Activated CD4-positive, alpha-beta T cell treated with anti-CD3 and anti-CD28 coated beads for 4 hours (primary cell): Measurements from ENCODE around the gene PTPRD.

ENCODE experiments used
- DNase-seq, 2 donors: peaks; one replicate each; pipeline ENCODE4 v3.0.0-alpha.2; 2020

The PTPRD gene

DNA sequence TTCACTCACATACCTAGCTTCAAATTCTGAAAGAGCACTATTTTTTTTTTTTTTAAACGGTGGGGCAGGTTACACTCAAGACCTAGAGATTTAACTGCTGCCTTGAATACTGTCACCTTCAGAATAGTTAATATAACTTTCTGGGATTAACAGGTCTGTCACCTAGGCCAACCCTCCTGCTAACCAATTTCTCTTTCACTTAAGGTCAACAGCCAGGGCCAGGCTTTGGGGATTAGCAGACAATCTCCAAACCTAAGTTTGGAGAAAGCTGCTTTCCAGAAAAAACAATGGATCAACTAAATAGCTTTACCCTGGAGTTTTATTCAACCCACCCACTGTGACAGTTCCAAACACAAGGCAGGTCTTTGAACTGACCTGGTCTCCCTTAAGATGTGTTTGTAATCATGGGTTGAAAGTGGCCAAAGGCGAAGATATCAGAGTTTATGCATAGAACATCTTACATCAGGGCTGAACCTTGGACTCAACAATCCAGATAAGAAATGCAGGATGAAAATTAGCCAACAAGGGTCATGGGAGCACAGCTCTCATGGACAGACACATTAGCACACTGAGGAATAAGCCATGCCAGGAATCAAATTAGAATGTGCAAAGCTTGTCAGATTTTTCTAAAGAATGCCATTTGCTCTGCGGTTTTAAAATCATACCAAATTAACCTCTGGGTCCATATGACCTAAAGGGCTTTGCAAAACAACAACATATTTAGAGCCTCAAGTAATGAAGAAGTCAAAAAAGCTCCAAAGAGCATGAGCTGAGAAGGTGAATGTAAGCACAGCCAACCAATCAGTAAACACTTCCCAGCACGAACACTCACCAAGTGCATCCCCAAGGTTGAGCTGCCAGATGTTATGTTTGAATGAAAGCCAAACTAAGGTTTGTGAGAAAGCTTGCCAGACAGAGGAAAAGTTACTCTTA is 2274.7 kb downstream of the PTPRD start:
- no peak for DNase-seq

DNA sequence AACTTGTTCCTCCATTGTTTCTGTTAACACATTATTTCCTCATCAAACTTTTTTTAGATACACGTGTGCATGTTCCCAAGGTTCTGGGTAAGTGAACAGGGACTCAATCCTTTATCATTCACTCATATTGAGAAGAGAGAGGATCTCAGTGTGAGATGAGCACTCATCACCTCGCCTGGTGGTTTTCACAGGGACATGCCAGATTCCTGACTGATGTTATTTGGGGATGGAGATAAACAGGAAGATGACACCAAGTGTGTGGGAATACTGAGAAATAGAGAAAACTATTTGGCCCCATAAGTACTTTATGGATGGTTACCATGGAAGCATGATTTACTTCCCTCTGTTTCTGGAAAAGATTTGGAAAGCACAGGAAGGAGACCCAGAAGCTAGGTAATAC is 2279.9 kb downstream of the PTPRD start:
- DNase-seq = no peak

DNA sequence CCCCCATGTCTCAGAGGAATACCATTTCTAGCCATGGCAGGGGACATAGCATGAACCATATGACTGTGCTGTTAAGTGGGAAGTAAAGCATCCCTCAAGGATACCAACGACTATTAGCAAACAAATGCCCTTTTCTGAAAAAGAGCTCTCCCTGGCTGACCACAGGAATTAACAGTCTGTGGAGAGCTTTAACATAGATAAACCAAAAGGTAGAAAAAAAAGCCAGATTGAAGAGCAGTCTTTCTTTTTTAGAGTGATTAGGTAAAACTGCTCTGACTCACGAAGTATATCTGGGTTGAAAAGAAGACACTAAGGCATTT is 2280.5 kb downstream of the PTPRD start:
- no peak for DNase-seq

DNA sequence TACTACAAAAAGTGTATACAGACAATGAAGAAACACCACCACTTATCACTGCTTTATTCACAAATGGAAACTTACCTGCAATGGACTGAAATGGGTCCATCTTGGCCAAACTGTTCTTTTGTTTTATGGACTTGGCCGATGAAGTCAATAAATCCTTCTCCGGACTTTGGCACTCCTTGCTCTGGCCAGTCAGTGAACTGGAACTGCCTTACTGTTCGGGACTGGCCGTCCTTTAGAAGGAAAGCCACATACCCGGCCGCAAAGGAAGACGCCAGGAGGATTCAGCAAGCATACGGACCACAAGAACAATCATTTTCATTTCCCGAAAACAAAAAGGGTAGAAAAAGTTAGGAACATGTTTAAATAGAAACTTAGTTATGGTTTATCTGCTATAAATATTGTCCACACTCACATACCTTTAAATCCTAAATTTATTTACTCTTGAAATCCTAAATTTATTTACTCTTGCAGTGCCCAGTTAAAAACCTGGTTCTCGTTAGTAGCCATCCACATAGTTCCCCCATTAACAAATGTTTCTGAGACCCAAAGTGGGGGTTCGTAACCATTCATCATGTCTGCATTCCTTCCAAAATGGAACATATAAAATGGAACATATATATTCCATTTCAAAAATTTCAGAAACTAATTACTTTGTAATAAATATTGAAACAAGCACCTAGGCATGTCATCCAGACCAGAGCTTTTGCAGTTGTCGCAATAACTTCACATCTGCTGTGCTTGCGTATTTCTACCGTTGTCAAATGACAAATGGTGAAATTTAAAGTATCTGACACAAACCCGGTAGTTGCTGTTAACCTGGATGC is 2281.1 kb downstream of the PTPRD start:
- DNase-seq = no peak

DNA sequence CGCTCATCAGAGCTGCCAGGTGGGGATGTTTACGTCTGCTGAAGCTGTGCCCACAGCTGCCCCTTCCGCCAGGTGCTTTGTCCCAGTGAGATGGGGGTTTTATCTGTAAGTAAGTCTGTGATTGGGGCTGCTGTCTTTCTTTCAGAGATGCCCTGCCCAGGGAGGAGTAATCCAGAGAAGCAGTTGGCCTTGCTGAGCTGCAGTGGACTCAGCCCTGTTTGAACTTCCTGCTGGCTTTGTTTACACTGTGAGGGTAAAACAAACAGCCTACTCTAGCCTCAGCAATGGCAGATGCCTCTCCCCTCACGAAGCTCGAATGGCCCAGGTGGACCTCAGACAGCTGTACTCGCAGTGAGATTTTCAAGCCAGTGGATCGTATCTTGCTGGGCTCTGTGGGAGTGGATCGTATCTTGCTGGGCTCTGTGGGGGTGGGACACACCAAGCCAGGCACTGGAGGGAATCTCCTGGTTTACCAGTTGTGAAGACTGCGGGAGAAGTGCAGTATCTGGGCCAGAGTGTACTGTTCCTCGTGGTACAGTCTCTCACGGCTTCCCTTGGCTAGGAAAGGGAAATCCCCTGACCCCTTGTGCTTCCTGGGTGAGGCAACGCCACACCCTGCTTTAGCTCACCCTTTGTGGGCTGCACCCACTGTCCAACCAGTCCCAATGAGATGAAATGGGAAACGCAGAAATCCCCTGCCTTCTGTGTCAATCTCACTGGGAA is 2283.1 kb downstream of the PTPRD start:
- DNase-seq = no peak

DNA sequence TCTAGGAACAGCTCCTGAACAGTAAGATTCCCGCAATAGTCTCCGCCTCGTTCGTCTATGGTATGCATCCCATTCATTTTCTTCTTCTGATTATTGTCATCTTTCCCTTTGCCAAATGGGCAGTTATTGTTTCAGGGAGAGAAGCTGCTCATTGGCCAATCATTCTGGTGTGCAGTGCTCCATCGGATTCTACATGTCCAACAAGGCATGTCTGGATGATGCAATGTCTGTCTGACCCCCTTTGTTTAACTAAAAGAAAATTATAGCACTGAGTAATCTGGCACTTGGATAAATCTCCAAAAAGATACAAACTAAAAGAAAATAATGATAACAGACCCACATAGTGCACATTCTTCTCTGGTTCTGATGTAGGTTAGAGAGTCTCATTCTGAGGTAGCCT is 2297.6 kb downstream of the PTPRD start:
- no peak for DNase-seq

DNA sequence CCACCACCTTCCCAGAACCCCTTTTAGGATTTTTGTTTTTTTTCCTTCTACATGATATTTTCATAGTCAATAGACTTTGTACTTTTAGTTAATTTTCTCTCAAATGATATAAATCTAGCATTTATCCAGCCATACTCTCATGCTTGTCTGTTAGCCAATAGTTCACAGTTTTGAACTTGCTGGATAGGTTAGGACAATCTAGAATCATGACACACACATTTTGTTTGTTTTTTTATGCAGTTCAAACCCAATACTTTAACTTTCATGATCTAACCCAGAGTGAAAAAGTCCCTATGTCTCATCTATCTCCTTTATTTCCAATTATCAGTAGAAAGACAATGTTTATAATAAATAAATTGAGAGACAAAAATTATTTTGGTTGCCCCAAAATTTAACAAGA is 2303.5 kb downstream of the PTPRD start:
- DNase-seq = no peak

DNA sequence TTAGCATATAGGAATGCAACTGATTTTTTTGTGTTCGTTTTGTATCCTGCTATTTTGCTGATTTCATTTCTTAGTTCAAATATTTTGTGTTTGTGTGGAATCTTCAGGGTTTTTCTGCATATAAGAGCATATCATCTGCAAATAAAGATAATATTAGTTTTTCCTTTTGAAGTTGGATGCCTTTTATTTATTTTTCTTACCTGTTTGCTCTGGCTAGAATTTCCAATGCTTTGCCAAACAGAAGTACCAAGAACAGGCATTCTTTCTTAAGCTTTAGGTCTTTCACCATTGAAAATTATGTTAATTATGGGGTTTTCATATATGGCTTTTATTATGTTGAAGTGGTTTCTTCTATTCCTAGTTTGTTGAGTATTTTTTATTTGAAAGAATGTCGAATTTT is 2308.1 kb downstream of the PTPRD start:
- DNase-seq = no peak

DNA sequence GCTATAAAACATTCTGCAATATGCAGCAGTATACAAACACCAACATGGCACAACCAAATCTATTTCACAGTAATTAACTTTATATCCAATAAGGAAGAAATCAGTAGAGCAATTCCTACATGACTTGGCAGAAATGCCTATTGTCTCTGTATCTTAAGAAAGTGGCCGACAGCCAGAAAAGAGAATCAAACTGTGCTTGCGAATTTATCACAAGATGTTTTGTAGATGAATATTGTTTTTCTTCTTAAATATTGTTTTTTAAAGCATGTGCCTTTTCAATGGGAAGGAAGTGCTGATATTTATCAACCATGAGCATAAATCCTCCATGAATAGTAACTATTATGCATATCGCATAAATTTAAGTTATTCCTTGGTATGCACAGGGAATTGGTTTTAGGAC is 2311.5 kb downstream of the PTPRD start:
- no peak for DNase-seq

DNA sequence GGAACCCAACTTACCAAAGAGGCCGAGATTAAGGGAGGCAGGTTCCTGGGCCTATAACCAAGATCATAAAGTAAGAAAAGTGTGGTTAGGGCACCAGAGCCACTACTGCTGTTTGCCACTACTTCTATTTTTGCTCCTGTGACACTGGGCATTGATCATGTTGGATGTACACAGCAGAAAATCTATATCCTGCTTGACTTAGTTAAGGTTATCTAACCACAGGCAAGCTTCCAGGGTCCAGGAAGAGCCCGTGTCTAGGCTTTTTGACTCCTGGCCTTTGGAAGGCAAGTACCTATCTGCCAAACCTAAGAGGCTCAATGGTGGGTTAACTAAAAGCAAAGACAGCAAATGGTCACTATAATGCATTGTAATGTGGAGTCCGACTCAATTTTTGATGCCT is 2315.8 kb downstream of the PTPRD start:
- no peak for DNase-seq

DNA sequence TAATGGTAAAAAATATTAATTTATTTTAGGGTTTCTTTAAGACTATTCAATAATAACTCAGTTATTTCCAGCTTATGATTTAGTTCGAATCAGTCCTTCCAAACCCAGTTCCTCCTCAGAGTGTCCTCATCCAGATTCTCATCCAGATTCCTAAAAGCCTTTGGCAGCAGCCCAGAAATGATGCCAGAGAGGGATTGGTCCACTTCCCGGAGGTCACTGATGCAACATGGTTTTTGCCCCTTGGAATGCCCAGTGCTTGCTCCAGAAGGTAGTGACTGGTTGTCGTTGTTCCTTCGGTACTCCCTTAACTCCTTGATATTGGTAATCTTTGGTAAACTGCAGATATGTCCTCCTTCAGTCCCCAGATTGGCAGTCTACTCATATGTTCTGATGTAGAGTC is 2320.1 kb downstream of the PTPRD start:
- DNase-seq = no peak

DNA sequence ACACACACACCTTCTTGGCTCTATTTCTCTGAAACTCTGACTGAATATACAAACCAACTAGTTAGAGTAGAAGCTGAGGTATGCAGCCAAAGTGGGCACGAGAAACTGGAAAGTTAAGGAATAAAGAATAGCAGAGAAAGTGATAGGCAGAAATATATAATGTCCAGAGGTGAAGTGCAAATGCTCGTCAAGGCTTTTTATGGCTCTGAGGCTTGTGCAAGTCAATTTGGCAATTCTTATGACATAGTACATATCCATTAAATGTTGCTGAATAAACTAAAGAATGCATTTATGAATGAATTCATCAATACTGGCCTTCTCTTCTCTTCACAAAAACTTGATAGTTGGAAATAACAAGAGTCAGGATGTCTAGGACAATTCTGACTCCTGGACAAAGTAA is 2323.1 kb downstream of the PTPRD start:
- no peak for DNase-seq

DNA sequence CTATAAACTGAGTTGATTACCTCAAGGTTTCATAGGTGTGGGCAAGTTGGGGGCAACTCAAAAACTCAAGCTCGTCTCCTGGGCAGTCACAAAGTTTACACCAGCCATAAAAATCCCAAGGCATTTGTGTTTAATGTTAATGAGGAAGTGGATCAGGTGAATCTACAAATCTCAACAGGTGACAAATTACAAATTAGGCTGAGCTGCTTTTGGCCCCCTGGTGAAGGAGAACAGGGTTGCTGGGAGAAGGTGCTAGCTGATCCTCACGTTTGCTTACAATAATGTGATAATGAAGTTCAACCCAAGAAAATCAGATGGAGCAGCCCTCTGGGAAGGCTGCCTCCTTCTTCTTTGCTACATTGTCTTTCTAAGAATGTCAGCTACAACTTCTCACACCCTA is 2324.8 kb downstream of the PTPRD start:
- DNase-seq = no peak

DNA sequence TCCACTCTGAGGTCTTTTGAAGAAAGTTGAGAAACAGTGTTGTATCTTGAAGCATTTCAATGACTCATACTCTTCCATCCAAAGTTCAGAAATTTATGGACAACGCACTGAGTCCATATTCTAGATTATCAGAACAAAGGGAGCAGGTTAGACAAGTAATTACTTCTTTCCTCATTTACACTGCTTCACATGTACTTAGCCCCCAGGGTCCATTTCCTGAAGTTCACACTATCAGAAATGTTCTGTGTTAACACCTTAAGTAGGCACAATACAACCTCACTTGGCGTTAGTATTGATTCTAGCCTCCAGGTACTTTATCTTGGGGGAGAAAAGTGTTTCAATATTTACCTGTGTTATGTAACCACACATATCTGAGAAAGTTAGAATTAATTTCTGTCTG is 2325.3 kb downstream of the PTPRD start:
- no peak for DNase-seq

DNA sequence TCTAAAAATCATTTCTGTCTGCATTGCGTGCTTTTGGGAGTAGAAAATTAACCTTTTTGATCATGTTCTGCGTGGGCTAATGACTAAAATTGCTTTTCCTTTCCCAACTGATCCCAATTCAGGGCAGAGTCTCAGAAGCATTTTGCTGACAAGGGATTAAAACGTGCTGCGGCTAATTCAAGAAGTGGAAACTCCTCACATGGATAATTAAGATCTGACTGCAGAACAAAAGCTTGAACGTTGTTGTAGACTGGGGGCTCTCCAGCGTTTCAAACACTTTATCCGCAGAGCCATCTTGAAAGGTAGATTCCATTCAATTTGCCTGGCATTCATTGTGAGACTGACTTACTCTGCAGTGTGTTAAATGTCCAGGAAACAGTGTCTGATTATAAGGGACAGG is 2327.9 kb downstream of the PTPRD start:
- no peak for DNase-seq

DNA sequence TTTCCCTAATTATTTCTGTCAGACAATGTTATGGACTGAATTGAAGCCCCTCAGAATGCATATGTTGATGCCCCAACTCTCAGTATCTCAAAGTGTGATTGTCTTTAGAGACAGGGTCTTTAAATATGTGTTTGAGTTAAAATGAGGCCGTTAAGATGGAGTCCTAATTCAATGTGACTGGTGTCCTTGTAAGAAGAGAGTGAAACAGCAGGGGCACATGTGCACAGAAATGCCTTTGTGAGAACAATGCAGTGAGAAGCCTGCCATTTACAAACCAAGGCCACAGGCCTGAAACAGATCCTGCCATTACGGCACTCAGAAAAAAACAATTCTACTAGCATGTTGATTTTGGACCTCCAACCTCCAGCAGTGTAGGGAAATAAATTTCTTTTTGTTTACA is 2330.3 kb downstream of the PTPRD start:
- no peak for DNase-seq

DNA sequence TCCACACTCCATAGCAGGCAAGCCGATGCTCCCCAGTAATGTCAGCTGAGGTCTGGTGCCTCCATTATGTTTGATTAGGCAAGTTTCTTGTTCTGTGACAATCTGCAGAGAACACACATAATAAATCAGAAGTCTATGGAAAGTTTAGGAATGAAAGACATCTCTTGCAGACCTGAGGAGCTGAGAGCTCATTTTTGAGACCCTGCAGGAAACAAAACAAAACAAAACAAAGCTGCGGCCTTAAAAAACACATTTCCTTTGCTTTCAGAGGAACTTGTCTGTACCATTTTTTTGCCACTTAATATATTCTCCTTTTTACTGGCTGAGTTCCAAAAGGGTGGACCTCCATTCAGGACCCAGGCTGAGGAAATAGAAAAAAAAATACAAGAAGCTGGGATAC is 2332.0 kb downstream of the PTPRD start:
- DNase-seq = no peak

DNA sequence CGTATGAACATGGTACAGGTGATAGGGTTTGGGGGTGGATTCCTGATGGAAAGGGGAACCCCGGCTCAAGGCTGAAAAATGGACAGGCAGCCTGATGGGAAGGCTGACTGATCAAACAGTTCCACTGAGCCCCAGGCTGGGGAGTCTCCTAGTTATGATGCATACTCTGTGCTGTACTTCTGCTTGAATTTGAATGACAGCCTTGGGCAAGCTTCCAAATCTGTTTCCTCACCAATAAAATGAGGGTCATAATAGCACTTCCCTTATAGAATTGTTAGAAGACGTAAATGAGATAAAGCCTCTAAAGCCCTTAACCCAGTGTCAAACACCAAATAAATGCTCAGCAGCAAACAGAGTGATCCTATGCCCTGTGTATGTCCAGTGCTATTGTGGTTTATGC is 2334.8 kb downstream of the PTPRD start:
- no peak for DNase-seq

DNA sequence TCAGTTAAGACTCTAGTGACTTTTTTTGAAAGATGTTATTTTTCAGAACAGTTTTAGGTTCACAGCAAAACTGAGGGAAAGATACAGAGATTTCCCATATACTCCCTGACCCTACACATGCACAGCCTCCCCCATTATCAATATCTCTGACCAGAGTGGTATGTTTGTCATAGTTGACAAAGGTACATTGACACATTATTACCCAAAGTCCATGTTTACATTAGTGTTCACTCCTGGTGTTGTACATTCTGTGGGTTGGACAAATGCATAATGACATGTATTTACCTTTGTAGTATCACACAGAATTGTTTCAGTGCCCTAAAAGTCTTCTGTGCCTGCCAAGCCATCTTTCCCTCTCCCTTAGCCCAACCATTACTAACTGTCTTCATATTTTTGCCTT is 2342.6 kb downstream of the PTPRD start:
- DNase-seq = no peak

DNA sequence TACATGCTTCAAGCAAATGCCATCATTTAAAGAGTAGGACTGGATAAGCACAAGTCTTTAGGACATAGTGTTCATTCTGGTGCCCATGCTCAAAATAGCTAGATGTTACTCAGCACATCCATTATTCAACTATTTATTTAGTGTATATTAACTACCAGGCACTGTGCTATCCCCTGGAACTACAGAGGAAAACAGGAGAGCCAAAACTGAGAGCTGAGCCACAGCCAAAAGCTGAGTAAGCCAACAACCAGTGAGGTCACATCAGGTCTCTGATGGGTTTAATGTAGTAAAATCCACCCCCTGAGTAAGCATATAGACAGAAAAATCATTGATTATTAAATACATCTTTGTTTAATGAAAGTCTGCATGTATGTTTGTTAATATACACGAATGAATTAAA is 2343.9 kb downstream of the PTPRD start:
- no peak for DNase-seq

DNA sequence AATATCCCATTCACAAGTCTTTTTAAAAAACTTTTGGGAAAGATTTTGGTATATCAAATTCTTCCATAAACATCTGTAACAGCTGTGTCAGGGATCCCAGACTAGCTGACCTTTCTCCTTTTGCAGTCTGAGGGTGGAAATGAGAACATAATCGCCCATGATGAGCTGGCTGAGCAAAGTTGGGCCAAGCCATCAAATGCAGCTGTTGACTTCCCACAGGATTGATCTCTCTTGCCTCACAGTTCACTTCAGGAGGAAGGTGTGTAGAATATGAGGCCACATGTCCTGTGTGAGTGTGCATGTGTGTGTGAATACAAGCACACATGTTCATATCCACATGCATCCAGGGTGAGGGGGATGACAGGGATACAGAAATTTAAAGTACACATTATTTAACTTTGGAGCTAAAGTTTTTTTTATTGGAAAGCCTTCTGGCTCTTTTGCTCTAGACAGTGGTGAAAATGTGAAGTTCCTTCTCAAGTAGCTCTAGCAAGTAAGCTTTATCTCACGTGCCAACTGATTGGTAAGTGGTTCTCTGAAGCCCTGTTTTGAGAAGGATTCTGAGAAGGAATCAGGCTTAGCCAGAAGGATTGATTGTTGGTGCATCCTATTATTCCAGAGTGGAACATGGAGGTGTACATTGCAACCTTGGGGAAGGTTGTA is 2344.5 kb downstream of the PTPRD start:
- DNase-seq = no peak

DNA sequence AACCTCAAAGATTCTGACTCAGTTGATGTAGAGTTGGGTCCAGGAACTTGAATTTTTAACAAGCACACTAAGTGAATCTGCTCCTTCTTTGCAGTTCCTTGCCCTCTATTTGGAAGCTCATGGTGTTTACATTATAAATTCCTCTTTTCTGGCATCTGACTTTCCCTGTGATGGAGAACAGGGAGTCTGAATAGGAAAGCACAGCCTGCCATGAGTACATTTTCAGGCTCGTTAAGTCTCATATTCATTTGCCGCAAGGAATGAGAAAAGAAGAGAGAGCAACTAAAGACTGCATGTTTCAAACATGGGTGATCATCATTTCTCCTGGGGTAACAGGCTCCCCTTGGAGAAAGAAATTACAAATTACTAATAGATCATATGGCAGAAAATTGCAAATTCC is 2345.2 kb downstream of the PTPRD start:
- DNase-seq = no peak

DNA sequence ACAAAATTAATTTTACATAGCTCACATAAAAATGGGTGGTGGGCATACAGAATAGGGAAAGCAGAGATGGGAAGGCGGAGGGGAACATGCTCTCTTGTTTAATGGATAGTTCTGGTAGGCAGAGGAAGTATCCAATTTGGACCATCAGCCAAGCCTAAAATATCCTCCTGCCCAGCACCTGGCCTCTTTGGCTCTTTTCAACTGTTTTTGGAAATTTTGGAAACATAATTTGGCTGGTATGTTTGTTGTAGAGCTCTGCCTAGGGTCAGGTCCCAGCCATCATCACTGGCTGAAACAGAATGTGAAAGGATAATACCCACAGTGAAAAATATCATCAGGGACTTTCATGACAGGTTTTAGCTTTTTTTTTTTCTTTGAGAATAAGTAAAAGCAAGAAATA is 2345.9 kb downstream of the PTPRD start:
- DNase-seq = no peak
